Peyer's patch (tissue), 4 donors: ENCODE data around the gene ITGB5.

ENCODE experiments used
- CTCF ChIP-seq, 6 experiments: fragments of 450-650 bp in 4 of 6; fragments of 200-600 bp in 2 of 6; sonication (generic) in 1 of 6; IDR thresholded peaks; one replicate each; pipeline ENCODE4 v1.5.1; 2017 to 2019; ENCODE audit warnings: antibody characterized with exemption in 6 of 6, mild to moderate bottlenecking in 3 of 6, moderate library complexity in 1 of 6
- POLR2A ChIP-seq, 2 donors: fragments of 450-650 bp; IDR thresholded peaks; one replicate each; pipeline ENCODE4 v1.5.1; 2017; ENCODE audit warnings: antibody characterized with exemption in 2 of 2, mild to moderate bottlenecking in 2 of 2, moderate library complexity in 2 of 2

- no peak for TF ChIP-seq POLR2A (IDR thresholded peaks at IDR 0.05)
- no peak for TF ChIP-seq CTCF (IDR thresholded peaks at IDR 0.05)
These were observed 43.5 kb downstream of the ITGB5 start for GRCh38 chr3:124843506-124844177.
